GM10248 (cell line): Measurements from ENCODE around the gene F7.

Source experiments
- CTCF ChIA-PET: fragments of 300-600 bp; sonication (Branson Sonifier 250); formaldehyde crosslinking; extraction: SDS; loops from one replicate; lab custom pipeline; 2021; ENCODE audit warnings: antibody characterized with exemption; lab: Yijun Ruan, JAX
- POLR2A ChIA-PET: fragments of 350-650 bp; sonication (Branson Sonifier 250); formaldehyde crosslinking; extraction: SDS; loops from one replicate; lab custom pipeline; 2020; ENCODE audit warnings: antibody characterized with exemption; lab: Yijun Ruan, JAX
- DNase-seq: peaks from one replicate; pipeline ENCODE4 v3.0.0; 2012; ENCODE audit errors: extremely low spot score
- TF ChIP-seq, protein P1 (sequence below): IDR thresholded peaks from 2 replicates; pipeline ENCODE4 v1.5.1; 2012; ENCODE audit warnings: mild to moderate bottlenecking, low read depth; ENCODE audit errors: extremely low read depth, missing control alignments, control extremely low read depth

Gene F7

DNA sequence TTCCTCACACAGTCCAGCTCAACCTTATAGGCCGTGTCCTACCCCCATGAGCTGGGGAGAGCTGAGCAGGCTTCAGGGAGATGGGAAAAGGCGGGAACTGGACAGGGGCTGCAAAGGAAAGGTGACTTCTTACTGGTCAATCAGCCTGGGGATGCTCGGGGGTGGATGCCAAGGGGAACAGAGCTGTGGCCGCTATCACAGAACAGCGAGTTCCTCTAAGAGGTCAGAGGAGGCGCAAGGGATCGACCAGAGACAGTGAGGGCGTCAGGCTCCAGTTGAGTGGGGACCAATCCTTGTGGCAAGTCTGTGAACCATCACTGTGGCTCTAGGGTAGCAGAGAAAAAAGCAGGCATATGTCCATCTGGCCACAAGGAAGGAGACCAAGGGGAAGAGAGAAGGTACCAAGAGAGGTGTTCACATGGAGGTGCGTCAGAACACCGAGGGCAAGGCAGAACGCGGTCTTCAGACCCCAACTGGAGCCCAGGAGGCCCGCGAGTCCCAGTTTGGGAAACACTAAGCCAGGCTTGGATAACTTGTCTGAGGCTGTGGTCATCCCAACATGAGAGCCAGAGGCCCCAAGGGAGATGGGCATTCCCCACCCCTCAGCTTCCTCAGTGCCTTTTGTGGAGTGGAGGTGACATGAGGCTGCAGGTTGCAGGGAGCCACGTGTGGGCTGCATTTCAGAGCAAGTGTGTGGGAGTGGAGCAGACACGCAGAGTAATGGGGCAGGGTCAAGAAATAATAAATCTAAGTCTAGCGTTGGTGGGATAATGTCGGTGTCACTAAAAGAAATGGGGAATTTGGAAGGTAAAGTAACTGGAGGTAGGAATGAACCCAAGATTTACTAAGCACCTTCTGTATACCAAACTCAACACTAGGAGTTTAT is 20.9 kb downstream of the F7 start:
- TF ChIP-seq, protein P1, sequence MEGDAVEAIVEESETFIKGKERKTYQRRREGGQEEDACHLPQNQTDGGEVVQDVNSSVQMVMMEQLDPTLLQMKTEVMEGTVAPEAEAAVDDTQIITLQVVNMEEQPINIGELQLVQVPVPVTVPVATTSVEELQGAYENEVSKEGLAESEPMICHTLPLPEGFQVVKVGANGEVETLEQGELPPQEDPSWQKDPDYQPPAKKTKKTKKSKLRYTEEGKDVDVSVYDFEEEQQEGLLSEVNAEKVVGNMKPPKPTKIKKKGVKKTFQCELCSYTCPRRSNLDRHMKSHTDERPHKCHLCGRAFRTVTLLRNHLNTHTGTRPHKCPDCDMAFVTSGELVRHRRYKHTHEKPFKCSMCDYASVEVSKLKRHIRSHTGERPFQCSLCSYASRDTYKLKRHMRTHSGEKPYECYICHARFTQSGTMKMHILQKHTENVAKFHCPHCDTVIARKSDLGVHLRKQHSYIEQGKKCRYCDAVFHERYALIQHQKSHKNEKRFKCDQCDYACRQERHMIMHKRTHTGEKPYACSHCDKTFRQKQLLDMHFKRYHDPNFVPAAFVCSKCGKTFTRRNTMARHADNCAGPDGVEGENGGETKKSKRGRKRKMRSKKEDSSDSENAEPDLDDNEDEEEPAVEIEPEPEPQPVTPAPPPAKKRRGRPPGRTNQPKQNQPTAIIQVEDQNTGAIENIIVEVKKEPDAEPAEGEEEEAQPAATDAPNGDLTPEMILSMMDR: no peak
- POLR2A ChIA-PET: no interaction called here
- CTCF ChIA-PET: no interaction called here
- DNase-seq: no peak

DNA sequence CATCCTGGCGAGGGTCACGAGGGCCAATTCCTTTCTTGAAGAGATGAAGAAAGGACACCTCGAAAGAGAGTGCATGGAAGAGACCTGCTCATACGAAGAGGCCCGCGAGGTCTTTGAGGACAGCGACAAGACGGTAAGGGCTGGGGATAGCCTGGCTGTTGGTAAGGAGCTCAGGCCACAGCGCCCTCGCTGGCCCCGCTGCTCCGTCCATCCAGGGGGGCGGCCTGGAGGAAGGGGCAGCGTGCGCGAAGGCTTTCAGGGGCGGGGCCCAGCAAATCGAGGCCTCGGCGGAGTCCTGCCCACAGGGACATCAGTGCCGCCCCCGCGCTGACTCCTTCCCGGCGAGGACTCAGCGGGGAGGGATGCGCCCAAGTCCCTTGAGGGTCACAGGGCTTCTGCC is 23.9 kb downstream of the F7 start:
- POLR2A ChIA-PET: no interaction called here
- CTCF ChIA-PET: no interaction called here
- no peak for DNase-seq
- TF ChIP-seq, protein P1: no peak

DNA sequence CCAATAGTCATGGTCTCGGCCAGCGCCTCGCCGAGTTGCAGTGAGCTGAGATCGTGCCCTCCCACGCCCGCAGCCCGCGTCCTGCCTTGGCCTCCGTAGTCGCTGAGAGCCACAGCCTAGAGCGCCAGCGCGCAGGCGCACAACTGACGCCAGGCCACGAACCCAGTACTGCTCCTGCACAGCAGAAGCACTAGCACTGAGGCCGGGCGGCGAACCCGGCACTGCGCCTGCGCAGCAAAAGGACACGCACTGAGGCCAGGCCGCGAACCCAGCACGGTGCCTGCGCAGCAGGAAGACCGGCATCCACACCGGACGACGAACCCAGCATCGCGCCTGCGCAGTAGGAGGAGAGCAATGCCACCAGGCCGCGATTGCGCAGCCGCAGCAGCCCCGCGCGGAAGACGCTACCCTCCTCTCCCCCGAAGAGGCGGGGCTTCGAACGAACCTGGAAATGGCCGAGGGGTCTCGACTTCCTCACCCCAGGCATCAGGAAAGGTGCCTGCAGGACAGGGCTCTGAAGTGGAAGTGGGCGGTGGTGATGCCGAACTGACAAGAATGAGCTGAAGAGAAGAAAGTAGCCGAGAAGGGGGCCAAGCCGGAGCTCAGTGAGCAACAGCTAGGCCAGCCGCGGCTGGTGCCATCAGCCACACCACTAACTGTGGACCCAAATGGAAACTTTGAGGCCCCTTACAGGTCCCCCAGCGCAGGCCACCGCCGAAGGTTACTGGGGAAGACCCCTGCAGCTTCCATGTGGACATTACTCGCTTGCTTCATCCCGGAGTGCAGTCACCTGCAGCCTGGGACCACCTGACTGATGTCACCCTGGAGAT is 24.5 kb downstream of the F7 start:
- TF ChIP-seq, protein P1: no peak
- no peak for DNase-seq
- POLR2A ChIA-PET: no interaction called here
- CTCF ChIA-PET: no interaction called here

DNA sequence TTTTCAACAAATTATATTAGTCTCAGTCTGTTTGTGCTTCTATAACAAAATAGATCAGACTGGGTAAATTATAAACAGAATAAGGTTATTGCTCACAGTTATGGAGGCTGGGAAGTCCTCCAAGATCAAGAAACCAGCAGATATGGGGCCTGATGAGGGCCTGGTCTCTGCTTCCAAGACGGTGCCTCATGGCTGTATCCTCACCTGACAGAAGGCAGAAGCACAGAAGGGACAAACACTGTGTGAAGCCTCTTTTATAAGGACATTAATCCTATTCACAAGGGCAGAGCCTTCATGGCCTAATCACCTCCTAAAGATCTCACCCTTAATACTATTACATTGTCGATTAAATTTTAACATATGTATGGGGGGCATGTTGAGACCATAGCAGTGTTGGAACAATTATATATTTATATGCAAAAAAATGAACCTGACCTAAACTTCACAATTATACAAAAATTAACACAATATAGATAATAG is 29.7 kb downstream of the F7 start:
- ChIA-PET POLR2A (no interaction called here), CTCF (no interaction called here)
- TF ChIP-seq, protein P1: no peak
- no peak for DNase-seq

DNA sequence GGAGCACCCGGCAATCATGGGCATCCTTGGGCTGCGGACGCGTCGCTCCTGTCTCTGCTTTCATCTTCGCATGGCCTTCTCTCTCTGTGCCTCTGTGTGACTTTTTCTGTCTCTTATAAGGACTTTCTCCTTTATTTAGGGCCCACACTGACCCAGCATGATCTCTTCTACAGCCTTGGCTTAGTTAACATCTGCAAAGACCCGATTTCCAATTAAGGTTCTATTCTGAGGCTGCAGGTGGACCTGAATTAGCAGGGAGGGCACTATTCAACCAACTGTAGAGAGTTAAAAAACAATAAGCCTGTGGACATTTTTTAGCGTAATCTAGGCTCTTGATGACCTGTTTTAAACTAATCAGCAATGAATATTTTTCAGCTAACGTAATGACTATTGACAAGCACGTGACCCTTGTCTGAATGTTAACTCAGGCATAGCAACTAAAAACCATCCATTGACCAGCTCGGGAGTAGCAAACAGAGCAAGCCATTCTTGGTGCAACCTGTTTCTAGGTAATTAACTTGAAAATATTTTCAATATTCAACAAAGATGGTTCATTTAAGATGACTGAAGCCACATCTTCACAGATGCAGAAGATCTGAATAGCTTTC is 32.2 kb downstream of the F7 start:
- TF ChIP-seq, protein P1: no peak
- ChIA-PET CTCF (no interaction called here), POLR2A (no interaction called here)
- DNase-seq: no peak
